Caco-2 (cell line): ENCODE data around the gene VAT1L. TPM values are rescaled to one million over a fixed set of nuclear protein-coding genes. Genes with fewer than 3 reads are reported as not detected.

Source experiments
- BruUV-seq: library from RNA; stranded (reverse); fragments of 400-500 nt; replicated peaks from 2 replicates; lab custom pipeline; 2021; lab: Mats Ljungman, UMichigan
- CTCF ChIA-PET: fragments of 300-600 bp; sonication (Branson Sonifier 250); formaldehyde crosslinking; loops from one replicate; lab custom pipeline; 2022; ENCODE audit warnings: antibody characterized with exemption; lab: Charles Lee
- POLR2A ChIA-PET: fragments of 300-600 bp; sonication (Branson Sonifier 250); formaldehyde crosslinking; loops from one replicate; lab custom pipeline; 2022; ENCODE audit warnings: antibody characterized with exemption; lab: Charles Lee
- DNase-seq, 2 experiments: peaks; one replicate each; pipeline versions ENCODE4 v3.0.0 to v3.0.0-alpha.2; 2020 to 2022
- H3K27me3 ChIP-seq: replicated peaks from 2 replicates; pipeline ENCODE4 v1.6.0; 2011; ENCODE audit warnings: low read length; ENCODE audit not compliant: control insufficient read depth, insufficient read depth
- H3K36me3 ChIP-seq: 2 replicates; pipeline ENCODE4 v1.5.1; 2011; ENCODE audit warnings: low read length; ENCODE audit not compliant: control insufficient read depth, insufficient read depth
- H3K4me1 ChIP-seq: fragments of 250-450 bp; sonication (Bioruptor Pico); 2 replicates; pipeline ENCODE4 v1.5.1; 2020; ENCODE audit warnings: mild to moderate bottlenecking
- H3K4me3 ChIP-seq: 2 replicates; pipeline ENCODE4 v1.5.1; 2011; ENCODE audit warnings: low read depth, mild to moderate bottlenecking, control low read depth, low read length
- H3K9me3 ChIP-seq: fragments of 250-450 bp; sonication (Bioruptor Pico); 2 replicates; pipeline ENCODE4 v1.5.1; 2020; ENCODE audit warnings: mild to moderate bottlenecking, moderate library complexity
- H3K27ac Mint-ChIP-seq: one replicate; pipeline ENCODE4 v1.8.0; 2022; ENCODE audit warnings: mixed read lengths; ENCODE audit not compliant: unreplicated experiment
- H3K27me3 Mint-ChIP-seq: one replicate; pipeline ENCODE4 v1.8.0; 2022; ENCODE audit warnings: mixed read lengths; ENCODE audit not compliant: insufficient read depth, unreplicated experiment
- H3K36me3 Mint-ChIP-seq: one replicate; pipeline ENCODE4 v1.8.0; 2022; ENCODE audit warnings: mild to moderate bottlenecking, mixed read lengths; ENCODE audit not compliant: insufficient read depth, unreplicated experiment
- H3K4me1 Mint-ChIP-seq: one replicate; pipeline ENCODE4 v1.8.0; 2022; ENCODE audit warnings: low read depth, mixed read lengths; ENCODE audit not compliant: unreplicated experiment
- H3K4me3 Mint-ChIP-seq: one replicate; pipeline ENCODE4 v1.8.0; 2022; ENCODE audit warnings: mild to moderate bottlenecking, moderate library complexity, mixed read lengths; ENCODE audit not compliant: unreplicated experiment
- H3K9me3 Mint-ChIP-seq: one replicate; pipeline ENCODE4 v1.8.0; 2022; ENCODE audit warnings: mixed read lengths; ENCODE audit not compliant: unreplicated experiment
- intact Hi-C: fragments of 100-400 bp; cut with micrococcal nuclease; formaldehyde crosslinking; loops from one replicate; pipeline ENCODE4 v1.10.0; 2022; ENCODE audit not compliant: unreplicated experiment
- total RNA-seq: library from RNA; stranded (reverse); gene quantifications from 2 replicates; pipeline ENCODE4 v1.2.3, GENCODE V29; 2022
- TF ChIP-seq, protein P1 (sequence below), 2 experiments: fragments of 200-600 bp in 1 of 2; IDR thresholded peaks; 1 replicate in 1 of 2; 2 replicates in 1 of 2; pipeline versions ENCODE4 v1.5.1 to v1.8.0; 2011 to 2022; ENCODE audit warnings: antibody characterized with exemption in 1 of 2, control low read depth in 1 of 2, inconsistent platforms in 1 of 2, low read depth in 1 of 2, low read length in 1 of 2, mild to moderate bottlenecking in 1 of 2, moderate library complexity in 1 of 2; ENCODE audit not compliant: insufficient read depth in 1 of 2, severe bottlenecking in 1 of 2, unreplicated experiment in 1 of 2

The VAT1L gene
- total RNA-seq, 1 experiment from 2014 or later = not detected

DNA sequence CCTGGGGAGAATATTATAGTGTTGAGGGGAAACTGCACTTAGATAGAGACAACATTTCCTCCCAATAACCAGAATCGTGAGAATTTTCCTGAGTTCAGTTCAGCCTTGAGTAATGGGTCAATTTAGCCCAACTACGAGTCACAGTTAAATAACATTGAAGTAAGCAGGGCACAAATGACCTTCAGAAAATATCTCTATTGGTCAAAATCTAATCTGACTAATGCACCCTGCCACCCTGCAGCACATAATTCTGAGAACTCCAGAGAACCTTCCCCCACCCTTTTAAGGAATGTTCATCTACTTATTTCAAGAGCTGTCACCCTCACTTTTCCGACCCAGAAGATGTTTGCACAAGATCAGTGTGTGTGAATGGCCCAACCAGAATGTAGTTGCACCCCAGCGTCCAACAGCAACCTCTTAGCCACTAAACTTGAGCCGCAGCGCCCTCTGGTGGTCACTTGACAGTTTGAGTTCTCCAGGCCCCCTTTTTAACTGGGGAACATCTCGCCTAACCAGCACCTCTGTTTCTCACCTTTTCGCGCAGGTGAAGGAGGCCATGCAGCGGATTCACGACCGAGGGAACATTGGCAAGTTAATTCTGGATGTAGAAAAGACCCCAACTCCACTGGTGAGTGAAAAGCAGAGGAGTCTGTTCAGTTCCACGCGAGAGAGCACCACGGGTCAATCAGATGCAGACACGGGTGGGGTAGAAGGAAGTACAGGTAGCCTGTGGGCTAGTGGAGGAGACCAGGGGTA is 183.1 kb downstream of the VAT1L start:
- POLR2A ChIA-PET = no interaction called here

DNA sequence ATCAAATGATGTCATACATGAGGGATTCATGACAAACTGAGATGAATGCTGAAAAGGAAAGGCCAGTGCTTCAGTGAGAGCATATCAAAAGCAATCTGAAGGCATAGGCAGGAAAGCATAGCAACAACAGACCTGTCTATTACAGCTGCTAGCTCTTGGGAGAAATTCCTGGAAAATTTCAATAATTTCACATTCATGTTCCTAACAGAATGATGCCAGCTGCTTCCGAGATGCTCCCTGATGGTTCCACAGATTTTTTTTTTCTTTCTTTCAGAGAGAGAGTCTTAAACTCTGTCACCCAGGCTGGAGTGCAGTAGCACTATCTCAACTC is 183.7 kb downstream of the VAT1L start:
- Histone ChIP-seq H3K4me1 (no peaks in the 10 kb centered on the region; the same call in 1 of the 2 replicates), H3K4me3 (no peak overlapping the region), H3K27me3 (no peaks in the 10 kb centered on the region), H3K36me3 (no peaks in the 10 kb centered on the region), H3K9me3 (no peaks in the 10 kb centered on the region)
- ChIA-PET CTCF (interaction anchor here (1.3 kb wide), 1 partner anchor 295 kb away, joined by 3 read pairs; no protein-coding TSS in a partner anchor), POLR2A (no interaction called here)
- no TSS peak for BruUV-seq
- intact Hi-C loops = no loop called here
- no peak for DNase-seq
- TF ChIP-seq, protein P1, sequence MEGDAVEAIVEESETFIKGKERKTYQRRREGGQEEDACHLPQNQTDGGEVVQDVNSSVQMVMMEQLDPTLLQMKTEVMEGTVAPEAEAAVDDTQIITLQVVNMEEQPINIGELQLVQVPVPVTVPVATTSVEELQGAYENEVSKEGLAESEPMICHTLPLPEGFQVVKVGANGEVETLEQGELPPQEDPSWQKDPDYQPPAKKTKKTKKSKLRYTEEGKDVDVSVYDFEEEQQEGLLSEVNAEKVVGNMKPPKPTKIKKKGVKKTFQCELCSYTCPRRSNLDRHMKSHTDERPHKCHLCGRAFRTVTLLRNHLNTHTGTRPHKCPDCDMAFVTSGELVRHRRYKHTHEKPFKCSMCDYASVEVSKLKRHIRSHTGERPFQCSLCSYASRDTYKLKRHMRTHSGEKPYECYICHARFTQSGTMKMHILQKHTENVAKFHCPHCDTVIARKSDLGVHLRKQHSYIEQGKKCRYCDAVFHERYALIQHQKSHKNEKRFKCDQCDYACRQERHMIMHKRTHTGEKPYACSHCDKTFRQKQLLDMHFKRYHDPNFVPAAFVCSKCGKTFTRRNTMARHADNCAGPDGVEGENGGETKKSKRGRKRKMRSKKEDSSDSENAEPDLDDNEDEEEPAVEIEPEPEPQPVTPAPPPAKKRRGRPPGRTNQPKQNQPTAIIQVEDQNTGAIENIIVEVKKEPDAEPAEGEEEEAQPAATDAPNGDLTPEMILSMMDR (IDR thresholded peaks at IDR 0.05; ENCODE audit: insufficient read depth in 1 of 2, low read depth in 1 of 2, low read length in 1 of 2, severe bottlenecking in 1 of 2, unreplicated experiment in 1 of 2) = no peak
- no peaks in the 10 kb centered on the region for H3K36me3 Mint-ChIP-seq
- peaks cover 8% of the 10 kb centered on the region for H3K27me3 Mint-ChIP-seq
- no peaks in the 10 kb centered on the region for H3K9me3 Mint-ChIP-seq
- H3K4me3 Mint-ChIP-seq = no peak overlapping the region
- H3K4me1 Mint-ChIP-seq = no peaks in the 10 kb centered on the region
- no peak overlapping the region for H3K27ac Mint-ChIP-seq

More for the DNA sequence above, 183.1 kb downstream of the VAT1L start:
- Histone ChIP-seq H3K36me3 (no peaks in the 10 kb centered on the region), H3K4me3 (no peak overlapping the region), H3K4me1 (no peaks in the 10 kb centered on the region; the same call in 1 of the 2 replicates), H3K9me3 (no peaks in the 10 kb centered on the region), H3K27me3 (no peaks in the 10 kb centered on the region)
- DNase-seq = peak; percentile 78 to 80
- Mint-ChIP-seq H3K27ac (no peak overlapping the region), H3K27me3 (peaks cover 8% of the 10 kb centered on the region), H3K4me3 (no peak overlapping the region), H3K9me3 (no peaks in the 10 kb centered on the region), H3K4me1 (no peaks in the 10 kb centered on the region), H3K36me3 (no peaks in the 10 kb centered on the region)
- CTCF ChIA-PET = no interaction called here
- BruUV-seq = no TSS peak
- intact Hi-C loops = loop anchor here (1.0 kb wide), 3 partner anchors 19 to 372 kb away; no protein-coding TSS in a partner anchor
- TF ChIP-seq, protein P1 (IDR thresholded peaks at IDR 0.05; ENCODE audit: insufficient read depth in 1 of 2, low read depth in 1 of 2, low read length in 1 of 2, severe bottlenecking in 1 of 2, unreplicated experiment in 1 of 2) = peak; percentile 84 to 95

- CTCF ChIA-PET = interaction anchor here (0.9 kb wide), 1 partner anchor 119 kb away, joined by 4 read pairs; no protein-coding TSS in a partner anchor
- no TSS peak for BruUV-seq
- Mint-ChIP-seq H3K4me1 (no peaks in the 10 kb centered on the region), H3K9me3 (no peaks in the 10 kb centered on the region), H3K27ac (no peak overlapping the region), H3K4me3 (no peak overlapping the region), H3K27me3 (peaks cover 17% of the 10 kb centered on the region), H3K36me3 (no peaks in the 10 kb centered on the region)
- H3K4me1 ChIP-seq = no peaks in the 10 kb centered on the region; the same call in 1 of the 2 replicates
- intact Hi-C loops = no loop called here
- no peaks in the 10 kb centered on the region for H3K36me3 ChIP-seq
- H3K4me3 ChIP-seq = no peak overlapping the region
- POLR2A ChIA-PET = no interaction called here
- no peaks in the 10 kb centered on the region for H3K9me3 ChIP-seq
- peak in 1 of 2 experiments; percentile 64 for DNase-seq
- no peaks in the 10 kb centered on the region for H3K27me3 ChIP-seq
- TF ChIP-seq, protein P1 (IDR thresholded peaks at IDR 0.05; ENCODE audit: insufficient read depth in 1 of 2, low read depth in 1 of 2, low read length in 1 of 2, severe bottlenecking in 1 of 2, unreplicated experiment in 1 of 2) = no peak
Observed at GRCh38 chr16:77974883-77975282, 186.5 kb downstream of the VAT1L start.
